GM21737 (cell line): ENCODE measurements around the gene INS.

ENCODE experiments used
- ATAC-seq: cut with Tn5 transposase; IDR thresholded peaks from one replicate; pipeline ENCODE4 v1.9.1; 2021; ENCODE audit warnings: mild to moderate bottlenecking, moderate library complexity; ENCODE audit not compliant: unreplicated experiment

INS gene

GRCh38 chr11:2160736-2161259 is at the start of gene INS:
Gene INS, minus strand, starts transcription at chr11:2161209. Its CDS starts 238 bp downstream, at chr11:2160971.
- ATAC-seq, result no peak

GRCh38 chr11:2210366-2211112 is 49.5 kb upstream of the INS start:
- no peak for ATAC-seq

- ATAC-seq, result no peak
Measured at GRCh38 chr11:2209900-2210321, 48.9 kb upstream of the INS start.

- ATAC-seq, result no peak
Measured at GRCh38 chr11:2209370-2209801, 48.4 kb upstream of the INS start.

GRCh38 chr11:2208691-2209369 is 47.8 kb upstream of the INS start:
- ATAC-seq, result no peak

- ATAC-seq, result no peak
Measured at GRCh38 chr11:2207773-2208621, 47.0 kb upstream of the INS start.

- ATAC-seq, result no peak
Measured at GRCh38 chr11:2207212-2207611, 46.2 kb upstream of the INS start.

GRCh38 chr11:2205981-2206690 is 45.1 kb upstream of the INS start:
- no peak for ATAC-seq

GRCh38 chr11:2205214-2205720 is 44.3 kb upstream of the INS start:
- no peak for ATAC-seq

GRCh38 chr11:2204361-2205213 is 43.6 kb upstream of the INS start:
- ATAC-seq, result no peak

- ATAC-seq, result no peak
Measured at GRCh38 chr11:2203440-2204259, 42.6 kb upstream of the INS start.

- no peak for ATAC-seq
Measured at GRCh38 chr11:2202900-2203439, 42.0 kb upstream of the INS start.

GRCh38 chr11:2202071-2202899 is 41.3 kb upstream of the INS start:
- no peak for ATAC-seq

- ATAC-seq, result no peak
Measured at GRCh38 chr11:2201542-2201941, 40.5 kb upstream of the INS start.

- no peak for ATAC-seq
Measured at GRCh38 chr11:2200957-2201519, 40.0 kb upstream of the INS start.

- no peak for ATAC-seq
Measured at GRCh38 chr11:2200536-2200935, 39.5 kb upstream of the INS start.
